Measurements from ENCODE around the gene LAMC3. TPM values are rescaled to one million over a fixed set of nuclear protein-coding genes. Genes with fewer than 3 reads are reported as not detected.
A peak's percentile ranks its signal among the peaks of the same experiment; 100 is the strongest.

The LAMC3 gene
- total RNA-seq, 1 donor from 2014 or later: 0.20 TPM

DNA sequence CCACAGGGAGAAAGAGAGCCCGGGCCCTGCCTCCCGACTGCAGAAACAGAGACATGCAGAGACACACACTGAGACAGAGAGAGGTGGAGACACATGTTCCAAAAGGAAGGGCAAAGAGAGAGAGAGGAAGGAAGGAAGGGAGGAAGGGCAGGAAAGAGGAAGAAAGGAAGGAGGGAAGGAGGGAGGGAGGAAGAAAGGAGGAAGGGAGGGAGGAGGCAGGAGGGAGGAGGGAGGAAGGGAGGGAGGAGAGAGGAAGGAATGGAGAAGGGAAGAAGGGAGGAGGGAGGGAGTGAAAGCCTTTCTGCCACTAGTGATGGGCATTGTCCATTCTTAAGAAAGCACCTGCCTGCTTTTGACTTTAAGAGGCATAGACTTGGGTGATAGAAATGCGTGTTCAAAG is 38.1 kb upstream of the LAMC3 start:
- Histone ChIP-seq H3K4me1 (ENCODE audit: insufficient read depth, low read length) (no peaks in the 10 kb centered on the region), H3K9ac (ENCODE audit: low read length) (no peak overlapping the region), H3K27ac (ENCODE audit: low read depth, low read length) (no peak overlapping the region), H2AFZ (ENCODE audit: low read depth, low read length) (no peak overlapping the region), H3K36me3 (ENCODE audit: insufficient read depth, low read length) (no peaks in the 10 kb centered on the region), H3K27me3 (ENCODE audit: insufficient read depth, low read length) (peaks cover 22% of the 10 kb centered on the region), H3K4me3 (ENCODE audit: insufficient read depth, low read depth, low read length) (no peak overlapping the region), H3K4me2 (ENCODE audit: low read length) (no peak overlapping the region), H3K79me2 (ENCODE audit: insufficient read depth, low read length) (no peaks in the 10 kb centered on the region), H4K20me1 (ENCODE audit: insufficient read depth, low read length) (no peaks in the 10 kb centered on the region), H3K9me3 (ENCODE audit: insufficient read depth, low read depth, low read length) (no peaks in the 10 kb centered on the region)
- Mint-ChIP-seq H3K36me3 (ENCODE audit: low read depth, unreplicated experiment) (no peaks in the 10 kb centered on the region), H3K9me3 (ENCODE audit: unreplicated experiment) (no peaks in the 10 kb centered on the region), H3K4me1 (ENCODE audit: low read depth, unreplicated experiment) (no peaks in the 10 kb centered on the region), H3K4me3 (ENCODE audit: unreplicated experiment) (no peak overlapping the region), H3K27me3 (ENCODE audit: low read depth, unreplicated experiment) (peaks cover 34% of the 10 kb centered on the region), H3K27ac (ENCODE audit: unreplicated experiment) (no peak overlapping the region)
- DNase-seq (ENCODE audit: low read depth) (no peak), FAIRE-seq (no peak)
- TF ChIP-seq EZH2 (IDR thresholded peaks at IDR 0.05; ENCODE audit: insufficient read depth, low read length) (no peak), CTCF (IDR thresholded peaks at IDR 0.05; ENCODE audit: insufficient read depth, low read depth, low read length) (no peak)

- Histone ChIP-seq H4K20me1 (ENCODE audit: insufficient read depth, low read length) (no peaks in the 10 kb centered on the region), H2AFZ (ENCODE audit: low read depth, low read length) (no peak overlapping the region), H3K79me2 (ENCODE audit: insufficient read depth, low read length) (no peaks in the 10 kb centered on the region), H3K27me3 (ENCODE audit: insufficient read depth, low read length) (peaks cover 22% of the 10 kb centered on the region), H3K27ac (ENCODE audit: low read depth, low read length) (no peak overlapping the region), H3K4me3 (ENCODE audit: insufficient read depth, low read depth, low read length) (no peak overlapping the region), H3K4me1 (ENCODE audit: insufficient read depth, low read length) (no peaks in the 10 kb centered on the region), H3K36me3 (ENCODE audit: insufficient read depth, low read length) (no peaks in the 10 kb centered on the region), H3K4me2 (ENCODE audit: low read length) (no peak overlapping the region), H3K9ac (ENCODE audit: low read length) (no peak overlapping the region), H3K9me3 (ENCODE audit: insufficient read depth, low read depth, low read length) (no peaks in the 10 kb centered on the region)
- Mint-ChIP-seq H3K4me3 (ENCODE audit: unreplicated experiment) (no peak overlapping the region), H3K4me1 (ENCODE audit: low read depth, unreplicated experiment) (no peaks in the 10 kb centered on the region), H3K9me3 (ENCODE audit: unreplicated experiment) (no peaks in the 10 kb centered on the region), H3K27me3 (ENCODE audit: low read depth, unreplicated experiment) (peaks cover 34% of the 10 kb centered on the region), H3K27ac (ENCODE audit: unreplicated experiment) (no peak overlapping the region), H3K36me3 (ENCODE audit: low read depth, unreplicated experiment) (no peaks in the 10 kb centered on the region)
- TF ChIP-seq EZH2 (IDR thresholded peaks at IDR 0.05; ENCODE audit: insufficient read depth, low read length) (no peak), CTCF (IDR thresholded peaks at IDR 0.05; ENCODE audit: insufficient read depth, low read depth, low read length) (no peak)
- FAIRE-seq: no peak
- no peak for DNase-seq (ENCODE audit: low read depth)
Measured at GRCh38 chr9:130971294-130971849, 37.6 kb upstream of the LAMC3 start.

DNA sequence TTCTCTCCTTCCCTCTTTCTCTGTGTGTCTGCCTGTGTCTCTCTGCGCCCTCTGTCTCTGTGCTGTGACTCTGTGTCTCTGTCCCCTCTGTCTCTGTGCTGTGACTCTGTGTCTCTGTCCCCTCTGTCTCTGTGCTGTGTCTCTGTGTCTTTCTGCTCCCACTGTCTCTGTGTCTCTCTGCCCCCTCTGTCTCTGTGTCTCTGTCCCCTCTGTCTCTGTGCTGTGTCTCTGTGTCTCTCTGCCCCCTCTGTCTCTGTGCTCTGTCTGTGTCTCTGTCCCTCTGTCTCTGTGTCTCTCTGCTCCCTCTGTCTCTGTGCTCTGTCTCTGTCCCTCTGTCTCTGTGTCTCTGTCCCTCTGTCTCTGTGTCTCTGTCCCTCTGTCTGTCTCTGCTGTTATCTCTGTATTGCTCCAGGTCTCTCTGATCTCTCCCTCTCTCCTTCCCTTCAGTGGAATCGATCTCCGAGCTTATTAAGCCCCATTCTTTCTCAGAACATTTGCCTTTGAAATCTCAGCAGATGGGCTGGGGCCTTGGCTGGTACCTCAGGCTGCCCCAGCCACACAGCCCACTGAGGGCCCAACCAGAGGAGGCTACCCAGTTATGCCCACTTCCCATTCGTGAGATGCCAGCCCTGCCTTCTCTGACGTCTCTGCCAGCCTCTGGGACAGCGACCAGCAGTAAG is 36.6 kb upstream of the LAMC3 start:
- Mint-ChIP-seq H3K27ac (ENCODE audit: unreplicated experiment) (no peak overlapping the region), H3K4me1 (ENCODE audit: low read depth, unreplicated experiment) (no peaks in the 10 kb centered on the region), H3K9me3 (ENCODE audit: unreplicated experiment) (no peaks in the 10 kb centered on the region), H3K27me3 (ENCODE audit: low read depth, unreplicated experiment) (peaks cover 35% of the 10 kb centered on the region), H3K4me3 (ENCODE audit: unreplicated experiment) (peak overlapping the region; percentile 14), H3K36me3 (ENCODE audit: low read depth, unreplicated experiment) (no peaks in the 10 kb centered on the region)
- Histone ChIP-seq H3K4me2 (ENCODE audit: low read length) (no peak overlapping the region), H3K4me3 (ENCODE audit: insufficient read depth, low read depth, low read length) (no peak overlapping the region), H3K9me3 (ENCODE audit: insufficient read depth, low read depth, low read length) (no peaks in the 10 kb centered on the region), H3K27me3 (ENCODE audit: insufficient read depth, low read length) (peaks cover 22% of the 10 kb centered on the region), H3K27ac (ENCODE audit: low read depth, low read length) (no peak overlapping the region), H2AFZ (ENCODE audit: low read depth, low read length) (no peak overlapping the region), H3K4me1 (ENCODE audit: insufficient read depth, low read length) (no peaks in the 10 kb centered on the region), H3K79me2 (ENCODE audit: insufficient read depth, low read length) (no peaks in the 10 kb centered on the region), H3K9ac (ENCODE audit: low read length) (no peak overlapping the region), H4K20me1 (ENCODE audit: insufficient read depth, low read length) (no peaks in the 10 kb centered on the region), H3K36me3 (ENCODE audit: insufficient read depth, low read length) (no peaks in the 10 kb centered on the region)
- DNase-seq (ENCODE audit: low read depth) (no peak), FAIRE-seq (no peak)
- no peak for TF ChIP-seq EZH2 (IDR thresholded peaks at IDR 0.05; ENCODE audit: insufficient read depth, low read length)
- TF ChIP-seq CTCF (IDR thresholded peaks at IDR 0.05; ENCODE audit: insufficient read depth, low read depth, low read length): no peak

All from astrocyte (in vitro differentiated cells and primary cell).